Activated CD4-positive, alpha-beta T cell treated with anti-CD3 and anti-CD28 coated beads, Interleukin-2, amount 10 ng/mL, durations not matched to agents 24 days and 14 days (primary cell): ENCODE data around the gene SPON2. TPM values are rescaled to one million over a fixed set of nuclear protein-coding genes. Genes with fewer than 3 reads are reported as not detected.
"Not testable (repeated sequence)": the region's sequence is repeated elsewhere in the genome, so short reads cannot be mapped to it uniquely, and the experiment has no call there.

Experiments
- DNase-seq: peaks from one replicate; pipeline ENCODE4 v3.0.0; 2022
- H3K27ac Mint-ChIP-seq: one replicate; pipeline ENCODE4 v1.8.0; 2022; ENCODE audit warnings: mild to moderate bottlenecking, mixed read lengths
- H3K27me3 Mint-ChIP-seq: one replicate; pipeline ENCODE4 v1.8.0; 2022; ENCODE audit warnings: mixed read lengths
- H3K36me3 Mint-ChIP-seq: one replicate; pipeline ENCODE4 v1.8.0; 2022; ENCODE audit warnings: low read depth, mild to moderate bottlenecking, mixed read lengths
- H3K4me1 Mint-ChIP-seq: one replicate; pipeline ENCODE4 v1.8.0; 2021; ENCODE audit warnings: mixed read lengths
- H3K4me3 Mint-ChIP-seq: one replicate; pipeline ENCODE4 v1.8.0; 2022; ENCODE audit warnings: mild to moderate bottlenecking, moderate library complexity, mixed read lengths
- H3K9me3 Mint-ChIP-seq: one replicate; pipeline ENCODE4 v1.8.0; 2021; ENCODE audit warnings: mixed read lengths
- intact Hi-C: fragments of 100-400 bp; cut with micrococcal nuclease; formaldehyde crosslinking; loops from one replicate; pipeline ENCODE4 v1.15.1; 2023
- total RNA-seq: library from RNA; stranded (reverse); gene quantifications from 2 replicates; pipeline ENCODE4 v1.2.3, GENCODE V29; 2022

SPON2 gene
- total RNA-seq, 1 donor from 2014 or later: 21.6 TPM

DNA sequence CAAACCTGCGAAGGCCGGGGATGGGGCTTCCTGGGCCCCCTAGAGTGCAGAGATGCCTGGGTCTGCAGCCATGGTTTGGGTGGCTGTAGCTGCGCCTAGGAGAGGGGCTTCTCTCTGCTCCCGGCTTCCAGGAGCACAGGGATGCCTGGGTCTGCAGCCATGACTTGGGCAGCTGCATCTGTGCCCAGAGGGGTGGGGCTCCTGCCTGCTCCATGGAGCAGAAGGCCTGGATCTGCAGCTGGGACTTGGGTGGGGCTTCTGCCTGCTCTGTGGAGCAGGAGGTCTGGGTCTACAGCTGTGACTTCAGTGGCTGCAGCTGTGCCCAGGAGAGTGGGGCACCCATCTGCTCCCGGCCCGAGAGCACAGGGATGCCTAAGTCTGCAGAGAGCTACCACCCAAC, 20.8 kb downstream of the SPON2 start:
- H3K4me1 Mint-ChIP-seq: no peaks in the 10 kb centered on the region
- peaks cover 21% of the 10 kb centered on the region for H3K27me3 Mint-ChIP-seq
- H3K4me3 Mint-ChIP-seq: no peak overlapping the region
- no peaks in the 10 kb centered on the region for H3K36me3 Mint-ChIP-seq
- H3K9me3 Mint-ChIP-seq: no peaks in the 10 kb centered on the region
- H3K27ac Mint-ChIP-seq: no peak overlapping the region
- intact Hi-C loops: no loop called here
- no peak for DNase-seq

DNA sequence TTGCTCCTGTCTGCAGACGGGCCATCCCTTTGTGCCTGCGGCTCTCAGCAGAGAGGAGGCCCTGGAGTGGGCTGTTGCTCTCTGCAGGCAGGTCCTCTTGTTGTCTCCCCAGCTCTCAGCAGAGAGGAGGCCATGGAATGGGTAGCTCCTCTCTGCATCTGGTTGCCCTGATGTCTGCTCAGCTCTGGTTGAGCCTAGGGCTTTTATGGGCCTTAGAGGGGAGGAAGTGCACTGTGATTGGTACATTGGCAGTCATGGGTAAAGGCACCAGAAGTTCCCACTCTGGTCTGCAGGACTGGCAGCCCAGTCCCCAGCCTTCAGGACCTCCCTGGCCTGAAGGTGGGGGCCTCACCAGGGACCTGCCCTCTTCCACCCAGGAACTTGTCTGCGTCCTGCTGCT, 21.5 kb downstream of the SPON2 start:
- Mint-ChIP-seq H3K4me3 (no peak overlapping the region), H3K27ac (no peak overlapping the region), H3K27me3 (peaks cover 16% of the 10 kb centered on the region), H3K4me1 (no peaks in the 10 kb centered on the region), H3K36me3 (no peaks in the 10 kb centered on the region), H3K9me3 (no peaks in the 10 kb centered on the region)
- intact Hi-C loops: no loop called here
- no peak for DNase-seq

DNA sequence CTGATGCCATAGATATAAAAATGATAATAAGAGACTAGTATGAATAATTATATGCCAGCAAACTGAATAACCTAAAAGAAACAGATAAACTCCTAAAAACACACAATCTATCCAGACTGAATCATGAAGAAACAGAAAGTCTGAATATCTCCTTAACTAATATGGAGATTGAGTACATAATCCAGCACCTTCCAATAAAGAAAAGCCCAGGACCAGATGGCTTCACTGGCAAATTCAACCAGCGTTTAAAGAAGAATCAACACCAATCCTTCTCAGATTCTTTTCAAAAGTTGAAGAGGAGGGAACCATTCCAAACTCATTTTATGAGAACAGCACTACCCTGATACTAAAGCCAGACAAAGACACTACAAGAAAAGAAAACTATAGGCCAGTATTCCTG, 32.5 kb downstream of the SPON2 start:
- no peak overlapping the region for H3K27ac Mint-ChIP-seq
- peaks cover 34% of the 10 kb centered on the region for H3K27me3 Mint-ChIP-seq
- DNase-seq: no peak
- no peak overlapping the region for H3K4me3 Mint-ChIP-seq
- H3K4me1 Mint-ChIP-seq: peaks cover 14% of the 10 kb centered on the region
- peaks cover 2% of the 10 kb centered on the region for H3K36me3 Mint-ChIP-seq
- intact Hi-C loops: no loop called here
- no peaks in the 10 kb centered on the region for H3K9me3 Mint-ChIP-seq

DNA sequence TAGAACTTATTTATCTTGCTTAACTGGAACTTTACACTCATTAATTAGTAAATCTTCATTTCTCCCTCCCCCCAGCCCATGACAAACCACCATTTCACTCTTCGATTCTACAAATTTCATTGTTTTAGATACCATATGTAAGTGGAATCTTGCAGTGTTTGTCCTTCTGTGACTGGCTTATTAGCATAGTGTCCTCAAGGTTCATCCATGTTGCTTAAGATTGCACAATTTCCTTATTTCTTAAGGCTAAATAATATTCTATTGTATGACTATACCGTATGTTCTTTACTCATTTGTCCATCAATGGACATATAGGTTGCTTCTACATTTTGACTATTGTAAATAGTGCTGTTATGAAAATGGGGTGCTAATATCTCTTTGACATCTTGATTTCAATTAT, 34.5 kb downstream of the SPON2 start:
- no peak overlapping the region for H3K27ac Mint-ChIP-seq
- H3K36me3 Mint-ChIP-seq: peaks cover 2% of the 10 kb centered on the region
- peaks cover 28% of the 10 kb centered on the region for H3K27me3 Mint-ChIP-seq

DNA sequence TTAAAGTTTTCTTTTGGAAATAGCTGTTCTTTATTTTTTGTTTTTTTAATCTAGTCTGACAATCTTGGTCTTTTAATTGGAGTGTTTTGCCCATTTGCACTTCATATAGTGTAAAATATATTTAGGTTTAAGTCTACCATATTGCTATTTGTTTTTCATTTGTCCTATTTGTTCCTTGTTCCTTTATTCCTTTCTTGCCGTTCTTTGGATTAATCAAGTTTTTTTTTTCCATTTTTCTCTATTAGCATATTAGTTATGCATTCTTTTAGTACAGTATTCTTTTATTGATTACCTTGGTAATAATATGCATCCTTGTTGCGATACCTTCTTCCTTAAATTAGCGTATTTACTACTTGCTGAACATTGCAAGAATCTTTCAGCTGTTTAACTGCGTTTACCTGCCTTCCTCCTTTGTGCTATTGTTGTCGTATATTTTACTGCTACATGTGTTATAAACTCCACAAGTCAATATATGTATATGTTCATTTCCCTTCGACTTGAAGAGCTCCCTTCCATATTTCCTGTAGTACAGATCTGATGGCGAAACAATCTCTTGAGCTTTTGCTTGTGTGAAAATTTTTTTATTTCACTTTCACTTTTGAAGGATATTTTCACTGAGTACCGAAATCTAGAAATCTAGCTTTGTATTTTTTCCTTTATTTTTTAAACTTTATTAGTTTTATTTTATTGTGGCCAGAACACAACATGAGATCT, 35.2 kb downstream of the SPON2 start:
- Mint-ChIP-seq H3K27me3 (peaks cover 27% of the 10 kb centered on the region), H3K9me3 (no peaks in the 10 kb centered on the region), H3K27ac (peak overlapping the region; percentile 45), H3K4me1 (peaks cover 14% of the 10 kb centered on the region), H3K4me3 (peak overlapping the region; percentile 67), H3K36me3 (peaks cover 2% of the 10 kb centered on the region)
- DNase-seq: no peak
- intact Hi-C loops: no loop called here

More for the DNA sequence above, 34.5 kb downstream of the SPON2 start:
- peaks cover 14% of the 10 kb centered on the region for H3K4me1 Mint-ChIP-seq
- H3K9me3 Mint-ChIP-seq: no peaks in the 10 kb centered on the region
- H3K4me3 Mint-ChIP-seq: peak overlapping the region; percentile 67
- DNase-seq: no peak
- intact Hi-C loops: no loop called here

DNA sequence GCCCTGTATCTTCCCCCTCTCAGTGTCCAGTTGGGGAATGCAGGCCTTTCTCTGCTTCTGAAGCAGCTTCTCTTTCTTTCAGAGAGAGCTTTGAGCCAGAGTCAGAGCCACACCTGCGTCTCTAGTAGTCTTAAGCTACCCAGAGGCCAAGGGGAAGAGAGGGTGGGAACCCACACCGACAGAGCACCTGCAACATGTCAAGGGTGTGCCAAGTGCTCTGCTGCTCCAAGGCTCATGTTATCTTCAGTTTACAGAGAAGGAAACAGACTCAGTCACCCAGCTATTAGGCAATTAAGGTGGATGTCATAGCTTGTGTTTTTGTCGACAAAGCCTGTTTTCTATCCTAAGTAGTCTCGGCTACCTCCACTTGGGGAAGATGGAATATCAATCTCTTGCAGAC, 36.3 kb downstream of the SPON2 start:
- DNase-seq: no peak
- peaks cover 2% of the 10 kb centered on the region for H3K36me3 Mint-ChIP-seq
- peaks cover 14% of the 10 kb centered on the region for H3K4me1 Mint-ChIP-seq
- H3K4me3 Mint-ChIP-seq: peak overlapping the region; percentile 47
- no peak overlapping the region for H3K27ac Mint-ChIP-seq
- intact Hi-C loops: no loop called here
- H3K9me3 Mint-ChIP-seq: no peaks in the 10 kb centered on the region
- peaks cover 16% of the 10 kb centered on the region for H3K27me3 Mint-ChIP-seq

DNA sequence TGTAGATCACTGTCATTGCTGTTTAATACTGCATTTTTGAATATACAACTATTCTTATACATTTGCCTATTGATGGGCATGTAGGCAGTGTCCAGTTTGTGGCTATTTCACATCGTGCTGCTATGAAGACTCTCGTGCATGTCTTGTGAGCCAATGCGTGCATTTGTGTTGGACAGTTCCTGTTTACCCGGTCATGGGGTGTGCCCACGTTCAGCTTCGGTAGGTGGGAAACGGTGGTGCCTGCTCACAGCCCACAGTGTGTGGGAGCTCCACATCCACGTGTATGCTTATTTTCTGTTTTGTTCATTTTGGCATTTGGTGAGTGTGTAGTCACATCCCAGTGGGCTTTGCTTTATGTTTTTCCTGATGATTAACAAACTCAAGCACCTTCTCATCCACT, 39.4 kb downstream of the SPON2 start:
- peaks cover 11% of the 10 kb centered on the region for H3K27me3 Mint-ChIP-seq
- no peak for DNase-seq
- intact Hi-C loops: loop anchor here (5.0 kb wide), 1 partner anchor 114 kb away; the partner anchor contains the start of gene CTBP1
- no peaks in the 10 kb centered on the region for H3K9me3 Mint-ChIP-seq
- no peak overlapping the region for H3K27ac Mint-ChIP-seq
- H3K4me3 Mint-ChIP-seq: no peak overlapping the region
- peaks cover 14% of the 10 kb centered on the region for H3K4me1 Mint-ChIP-seq
- H3K36me3 Mint-ChIP-seq: peaks cover 1% of the 10 kb centered on the region

DNA sequence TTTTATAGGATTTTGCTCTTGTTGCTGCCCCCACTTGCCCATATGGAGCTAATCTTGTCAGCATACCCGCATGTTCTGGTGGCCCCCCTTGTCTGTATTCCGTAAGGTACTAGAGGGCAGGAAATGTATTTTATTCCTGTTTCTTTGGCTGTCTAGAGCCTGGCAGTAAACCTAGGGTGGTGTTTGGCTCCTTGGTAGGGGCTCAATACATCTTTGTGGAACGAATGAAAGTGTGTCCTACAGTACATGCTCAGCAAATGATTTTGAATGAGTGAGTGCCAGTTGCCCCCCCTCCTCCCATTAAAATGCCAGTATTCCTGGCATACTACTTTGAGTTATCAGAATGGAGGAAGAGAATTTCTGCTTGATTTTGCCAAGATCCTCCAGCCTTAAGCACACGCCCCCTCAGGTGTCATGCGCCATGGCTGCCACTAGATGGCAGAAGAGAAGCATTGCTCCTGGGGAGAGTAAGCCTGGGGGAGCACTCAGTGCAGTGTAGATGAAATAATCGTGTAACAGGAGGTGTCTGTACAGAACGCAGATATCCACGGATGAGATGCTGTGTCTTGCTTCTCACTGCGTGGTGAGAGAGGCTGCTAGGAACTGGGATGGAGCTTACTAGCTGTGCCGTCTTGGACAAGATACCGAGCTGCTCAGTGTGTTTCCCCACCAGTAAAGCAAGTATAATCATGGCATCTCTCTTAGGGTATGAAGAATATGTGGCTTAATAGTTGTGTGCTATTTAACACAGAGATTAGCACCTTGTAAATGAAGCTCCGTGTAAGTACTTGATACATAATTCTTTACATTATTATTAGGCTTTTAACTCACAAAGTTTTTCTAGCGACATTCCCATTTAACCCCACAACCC, 41.8 kb downstream of the SPON2 start:
- intact Hi-C loops: loop anchor here (1.0 to 5.0 kb wide), 6 partner anchors 37 to 383 kb away; partner anchors contain the start of genes CTBP1 and MAEA
- H3K4me1 Mint-ChIP-seq: peaks cover 3% of the 10 kb centered on the region
- H3K4me3 Mint-ChIP-seq: no peak overlapping the region
- no peaks in the 10 kb centered on the region for H3K9me3 Mint-ChIP-seq
- peak; percentile 95 for DNase-seq
- no peak overlapping the region for H3K27ac Mint-ChIP-seq
- H3K27me3 Mint-ChIP-seq: peaks cover 24% of the 10 kb centered on the region
- no peaks in the 10 kb centered on the region for H3K36me3 Mint-ChIP-seq

- no peak overlapping the region for H3K4me3 Mint-ChIP-seq
- intact Hi-C loops: no loop called here
- H3K4me1 Mint-ChIP-seq: peaks cover 3% of the 10 kb centered on the region
- no peaks in the 10 kb centered on the region for H3K36me3 Mint-ChIP-seq
- peaks cover 35% of the 10 kb centered on the region for H3K27me3 Mint-ChIP-seq
- no peak overlapping the region for H3K27ac Mint-ChIP-seq
- no peaks in the 10 kb centered on the region for H3K9me3 Mint-ChIP-seq
- DNase-seq: no peak
Measured at GRCh38 chr4:1126506-1126905, 45.9 kb downstream of the SPON2 start.

DNA sequence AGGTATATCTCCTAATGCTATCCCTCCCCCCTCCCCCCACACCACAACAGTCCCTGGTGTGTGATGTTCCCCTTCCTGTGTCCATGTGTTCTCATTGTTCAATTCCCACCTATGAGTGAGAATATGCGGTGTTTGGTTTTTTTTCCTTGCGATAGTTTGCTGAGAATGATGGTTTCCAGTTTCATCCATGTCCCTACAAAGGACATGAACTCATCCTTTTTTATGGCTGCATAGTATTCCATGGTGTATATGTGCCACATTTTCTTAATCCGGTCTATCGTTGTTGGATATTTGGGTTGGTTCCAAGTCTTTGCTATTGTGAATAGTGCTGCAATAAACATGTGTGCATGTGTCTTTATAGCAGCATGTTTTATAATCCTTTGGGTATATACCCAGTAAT, 46.9 kb downstream of the SPON2 start:
- intact Hi-C loops, DNase-seq, H3K27ac Mint-ChIP-seq, H3K9me3 Mint-ChIP-seq, H3K4me1 Mint-ChIP-seq, H3K36me3 Mint-ChIP-seq, H3K4me3 Mint-ChIP-seq: not testable (repeated sequence)
- H3K27me3 Mint-ChIP-seq: peaks cover 45% of the 10 kb centered on the region

DNA sequence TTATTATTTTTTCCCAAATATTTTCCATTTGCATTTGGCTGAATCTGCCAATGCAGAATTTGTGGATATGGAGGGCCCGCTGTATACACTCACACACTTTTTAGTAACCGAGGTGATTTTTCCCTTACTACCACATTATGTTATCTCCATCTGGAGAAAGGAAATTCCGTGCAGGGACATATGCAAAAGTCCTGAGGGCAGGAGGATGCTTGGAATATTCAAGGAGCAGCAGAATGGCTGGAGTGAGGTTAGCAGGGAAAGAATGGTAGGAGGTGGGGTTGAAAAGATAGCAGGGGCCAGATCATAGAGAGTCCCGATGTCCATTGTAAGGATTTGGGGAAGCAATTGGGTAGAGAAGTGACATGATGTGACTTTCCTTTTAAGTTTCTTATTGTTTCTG, 47.6 kb downstream of the SPON2 start:
- intact Hi-C loops: no loop called here
- no peaks in the 10 kb centered on the region for H3K36me3 Mint-ChIP-seq
- no peak for DNase-seq
- no peaks in the 10 kb centered on the region for H3K9me3 Mint-ChIP-seq
- peaks cover 47% of the 10 kb centered on the region for H3K27me3 Mint-ChIP-seq
- H3K4me1 Mint-ChIP-seq: no peaks in the 10 kb centered on the region
- H3K4me3 Mint-ChIP-seq: no peak overlapping the region
- no peak overlapping the region for H3K27ac Mint-ChIP-seq

- no peaks in the 10 kb centered on the region for H3K9me3 Mint-ChIP-seq
- no peak overlapping the region for H3K27ac Mint-ChIP-seq
- intact Hi-C loops: no loop called here
- peaks cover 43% of the 10 kb centered on the region for H3K27me3 Mint-ChIP-seq
- no peak overlapping the region for H3K4me3 Mint-ChIP-seq
- peak; percentile 34 for DNase-seq
- peaks cover 2% of the 10 kb centered on the region for H3K4me1 Mint-ChIP-seq
- no peaks in the 10 kb centered on the region for H3K36me3 Mint-ChIP-seq
Measured at GRCh38 chr4:1122505-1122904, 49.9 kb downstream of the SPON2 start.
